Measurements from ENCODE around the gene SIRT3.

- TF ChIP-seq CTCF (conservative IDR thresholded peaks at IDR 0.05 in 1 of 2, IDR thresholded peaks at IDR 0.05 in 1 of 2; ENCODE audit: low read depth in 1 of 2, low read length in 2 of 2) (no peak), EZH2 (IDR thresholded peaks at IDR 0.05; ENCODE audit: low read length, missing control alignments) (no peak)
Observed at GRCh38 chr11:208181-208916, 27.8 kb downstream of the SIRT3 start.
